Stimulated activated CD8-positive, alpha-beta memory T cell treated with anti-CD3 and anti-CD28 coated beads, Interleukin-15, amount 100 ng/mL, for 1 hour (primary cell): ENCODE results near the gene CNNM2.
A peak's percentile ranks its signal among the peaks of the same experiment; 100 is the strongest.

Experiments
- DNase-seq: peaks from one replicate; pipeline ENCODE4 v3.0.0-alpha.2; 2020; ENCODE audit warnings: low read depth

CNNM2 gene

GRCh38 chr10:102917962-102918816, at the start of gene CNNM2:
TSS of gene CNNM2 (plus strand) at chr10:102918294. CDS start at chr10:102918481, 187 bp downstream.
- peak; percentile 98 for DNase-seq

DNA sequence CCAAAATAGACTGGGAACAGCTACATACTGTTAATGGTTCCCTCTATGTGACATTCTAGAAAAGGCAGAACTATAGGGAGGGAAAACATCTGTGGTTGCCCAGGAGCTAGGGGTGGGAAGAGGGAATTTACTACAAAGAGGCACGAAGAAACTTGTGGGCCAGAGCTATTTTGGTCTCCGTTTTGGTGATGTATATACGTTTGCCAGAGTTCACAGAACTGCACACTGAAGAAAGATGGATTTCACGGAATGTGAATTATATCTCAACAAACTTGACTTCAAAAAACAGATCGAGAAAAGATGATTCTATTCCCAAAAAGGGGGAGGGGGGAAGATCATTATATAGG, 49.2 kb upstream of the CNNM2 start:
- no peak for DNase-seq

- DNase-seq = no peak
Measured at GRCh38 chr10:102869258-102870198, 48.6 kb upstream of the CNNM2 start, which contains the start of gene AS3MT. TSS of gene AS3MT (plus strand) at chr10:102869470. CDS start at chr10:102869593, 123 bp downstream.

DNA sequence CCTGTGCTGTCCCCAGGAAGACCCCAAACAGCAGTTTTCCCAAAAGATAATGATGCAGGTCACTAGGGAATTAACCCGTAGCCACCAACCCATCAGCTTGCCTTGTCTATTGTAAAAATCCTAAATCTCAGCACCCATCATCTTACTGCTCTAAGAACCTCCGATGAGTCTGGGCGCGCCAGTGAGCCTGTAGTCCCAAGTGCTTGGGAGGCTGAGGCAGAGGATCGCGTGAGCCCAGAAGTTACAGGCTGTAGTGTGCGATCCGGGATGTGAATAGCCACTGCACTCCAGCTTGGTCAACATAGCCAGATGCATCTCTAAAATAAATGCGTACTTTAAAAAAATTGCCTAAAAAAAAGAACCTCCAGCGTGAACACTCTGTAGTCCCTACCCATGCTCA, 47.9 kb upstream of the CNNM2 start:
- DNase-seq = no peak

- no peak for DNase-seq
Measured at GRCh38 chr10:102872163-102872562, 45.9 kb upstream of the CNNM2 start.

GRCh38 chr10:102876747-102877153, 41.3 kb upstream of the CNNM2 start:
- no peak for DNase-seq

- DNase-seq = no peak
Measured at GRCh38 chr10:102878629-102879028, 39.5 kb upstream of the CNNM2 start.

DNA sequence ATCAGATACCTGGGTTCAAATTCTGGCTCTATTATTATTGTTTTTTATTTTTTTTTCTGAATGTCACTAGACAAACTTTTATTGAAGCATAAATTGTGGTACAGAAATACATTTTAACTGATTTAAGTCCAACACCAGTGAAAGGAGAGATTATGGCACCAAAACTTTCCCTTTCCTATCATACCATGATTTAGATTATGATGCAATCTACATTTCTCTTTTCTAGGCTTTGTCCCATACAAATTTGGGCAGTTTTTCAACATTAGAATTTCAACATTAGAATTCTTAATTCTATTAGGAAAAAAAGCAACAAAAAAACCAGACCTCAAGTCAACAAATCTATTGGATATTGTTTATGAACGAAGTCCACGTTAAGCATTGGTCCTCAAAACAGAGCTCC, 37.8 kb upstream of the CNNM2 start:
- DNase-seq = no peak

- DNase-seq = no peak
Measured at GRCh38 chr10:102888048-102888447, 30.0 kb upstream of the CNNM2 start.

- no peak for DNase-seq
Measured at GRCh38 chr10:102894466-102895213, 23.5 kb upstream of the CNNM2 start.

DNA sequence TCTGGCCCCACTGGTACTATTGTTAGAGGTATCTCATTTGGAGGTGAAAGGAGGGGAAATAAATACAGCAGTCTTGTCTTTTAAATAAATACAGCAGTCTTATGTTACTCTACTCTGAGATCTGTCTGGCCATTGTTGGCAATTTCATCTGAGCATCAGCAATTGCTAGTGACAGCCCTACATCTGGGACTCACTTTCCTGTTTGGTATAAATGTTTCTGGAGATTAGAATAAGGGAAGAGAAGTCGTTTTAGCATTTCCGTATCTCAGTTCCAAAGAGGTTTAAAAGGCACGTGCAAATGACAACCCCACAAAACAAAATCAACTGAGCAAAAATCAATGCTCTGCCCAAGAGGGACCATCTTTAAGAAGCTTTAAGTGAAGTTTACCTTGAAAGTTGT, 18.1 kb upstream of the CNNM2 start:
- DNase-seq = no peak

GRCh38 chr10:102904346-102904745, 13.7 kb upstream of the CNNM2 start:
- DNase-seq = no peak

DNA sequence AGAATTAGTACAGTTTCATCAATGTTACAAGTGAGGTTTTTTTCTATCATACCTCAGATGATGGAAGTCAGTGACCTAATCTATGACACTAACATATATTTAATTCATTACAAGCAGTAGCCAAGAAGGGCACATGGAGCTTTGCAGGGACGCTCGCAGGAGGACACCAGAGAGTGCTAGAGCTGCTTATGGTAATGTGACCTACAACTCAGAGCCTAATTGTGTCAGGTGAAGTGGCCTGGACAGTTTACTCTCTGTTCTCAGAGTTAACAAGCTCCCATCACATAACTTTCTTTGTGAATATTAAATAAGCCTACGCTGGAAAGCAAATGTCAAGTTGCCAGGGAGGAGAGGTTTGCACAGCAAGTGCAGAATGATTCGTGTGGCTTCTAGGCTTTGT, 11.6 kb upstream of the CNNM2 start:
- DNase-seq = no peak

DNA sequence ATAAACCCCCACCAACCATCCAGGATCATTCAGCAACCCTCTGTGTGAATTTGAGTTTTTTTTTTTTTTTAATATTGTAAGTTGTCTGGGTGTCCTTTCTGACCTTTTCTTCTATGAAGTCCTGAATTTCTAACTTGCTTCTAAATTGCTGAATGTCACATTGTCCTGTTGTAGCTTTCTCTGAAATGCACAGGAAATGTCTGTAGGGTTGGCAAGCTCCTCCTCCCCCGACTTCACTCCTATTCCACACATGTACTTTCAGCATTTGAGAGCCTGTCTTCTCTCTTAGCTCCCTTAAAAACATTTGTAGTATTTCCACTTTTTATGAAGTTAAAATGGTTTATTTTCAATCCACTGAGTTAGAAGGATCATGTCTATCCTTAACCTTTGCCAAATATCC, 3.3 kb upstream of the CNNM2 start:
- DNase-seq = no peak

GRCh38 chr10:102916173-102916572, 1.9 kb upstream of the CNNM2 start:
- no peak for DNase-seq

DNA sequence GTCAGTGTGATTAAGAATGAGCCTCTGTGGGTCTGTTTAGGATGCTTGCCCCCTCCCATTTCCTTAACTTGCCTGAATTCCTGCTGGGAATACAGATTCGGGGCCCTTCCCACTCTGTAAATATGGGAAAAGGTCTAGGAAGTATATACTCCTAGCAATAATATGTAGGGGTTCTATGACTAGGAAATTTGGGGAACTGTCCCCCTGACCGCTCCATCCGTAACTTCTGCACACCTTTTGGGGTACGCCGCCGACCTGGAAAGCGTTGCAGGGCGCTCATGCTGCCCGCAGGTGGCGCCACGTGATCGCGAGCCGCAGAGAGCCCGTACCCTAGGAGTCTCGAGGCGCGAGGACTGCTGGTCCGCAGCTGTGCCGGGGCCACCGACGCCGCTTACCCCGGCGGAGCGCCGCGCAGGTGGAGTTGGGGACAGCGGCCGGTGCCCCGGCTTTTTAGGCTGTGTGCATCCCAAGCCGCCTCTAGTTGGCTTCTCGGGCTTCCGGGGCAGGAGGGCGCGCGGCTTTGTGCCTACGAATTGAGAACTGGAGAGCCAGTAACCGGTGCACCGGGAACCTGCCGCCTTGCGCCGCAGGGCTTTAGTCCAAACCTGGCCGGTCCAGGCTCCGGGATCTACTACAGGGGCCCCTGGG, 656 bp upstream of the CNNM2 start:
- peak; percentile 66 for DNase-seq

GRCh38 chr10:102918817-102919245, 737 bp downstream of the CNNM2 start:
- no peak for DNase-seq

GRCh38 chr10:102919246-102919959, 1.3 kb downstream of the CNNM2 start:
- DNase-seq = no peak

DNA sequence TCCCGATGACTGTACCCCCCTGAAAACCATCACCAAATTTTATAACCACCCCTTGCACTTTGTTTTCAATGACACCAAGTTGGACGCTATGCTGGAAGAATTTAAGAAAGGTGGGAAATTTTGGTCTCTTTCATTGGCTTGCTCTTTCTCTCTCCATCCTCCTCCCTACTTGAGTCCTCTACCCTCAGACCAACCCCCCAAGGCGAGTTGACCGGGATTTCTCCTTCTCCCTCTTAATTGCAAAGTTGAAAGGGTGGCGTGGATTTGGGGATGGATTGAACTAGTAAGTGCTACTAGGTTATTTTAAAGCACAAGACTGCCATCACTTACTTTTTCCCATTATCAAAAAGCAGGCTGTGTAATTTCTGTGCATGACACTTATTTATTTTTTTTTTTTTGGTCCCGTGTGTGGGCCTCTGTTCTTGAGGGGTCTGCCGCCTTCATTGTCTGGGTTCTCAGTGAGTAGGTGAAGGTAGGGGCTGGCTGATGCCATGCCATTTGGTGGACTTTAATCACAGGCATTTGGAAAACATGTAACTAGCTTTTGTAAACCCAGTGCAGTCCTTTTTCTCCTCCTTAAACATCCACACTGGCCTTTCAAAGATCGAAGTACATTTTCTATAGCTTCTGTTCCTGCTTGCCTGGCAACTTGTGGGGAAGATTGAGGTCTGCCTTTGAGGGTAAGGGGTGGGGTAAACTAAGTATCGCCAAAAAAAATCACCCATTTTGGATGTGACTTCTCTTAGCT, 2.1 kb downstream of the CNNM2 start:
- no peak for DNase-seq

DNA sequence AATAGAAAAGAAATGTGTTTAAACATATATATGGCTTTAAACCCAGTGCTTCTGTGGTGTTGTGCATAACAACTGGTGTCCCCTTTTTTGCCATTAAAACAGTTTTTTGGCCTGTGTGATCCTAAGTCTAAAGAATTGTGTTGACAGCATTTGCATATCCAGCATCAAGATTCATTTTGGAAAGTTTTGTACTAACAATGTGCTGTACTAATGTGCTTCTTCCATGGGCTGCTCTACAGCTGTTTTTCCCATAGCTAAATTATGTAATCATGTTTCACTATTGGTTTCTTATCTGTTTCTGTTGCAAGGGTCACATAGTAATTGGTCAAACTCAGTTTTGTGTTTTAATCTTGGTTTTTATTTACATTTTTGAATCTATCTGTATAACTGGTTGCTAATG, 5.5 kb downstream of the CNNM2 start:
- DNase-seq = no peak
